Gastroesophageal sphincter (tissue), 3 donors: ENCODE data around the gene MISP3.

Experiments
- CTCF ChIP-seq, 4 experiments: fragments of 200-600 bp in 2 of 4; fragments of 450-650 bp in 2 of 4; sonication (generic) in 1 of 4; IDR thresholded peaks; one replicate each; pipeline ENCODE4 v1.5.1; 2017 to 2019; ENCODE audit warnings: antibody characterized with exemption in 4 of 4, mild to moderate bottlenecking in 2 of 4, moderate library complexity in 2 of 4
- EP300 ChIP-seq: sonication (generic); formaldehyde crosslinking; IDR thresholded peaks from one replicate; pipeline ENCODE4 v1.6.1; 2017; ENCODE audit warnings: antibody characterized with exemption, mild to moderate bottlenecking
- POLR2A ChIP-seq, 2 donors: fragments of 450-650 bp; IDR thresholded peaks; one replicate each; pipeline ENCODE4 v1.6.1; 2017; ENCODE audit warnings: antibody characterized with exemption in 2 of 2, mild to moderate bottlenecking in 2 of 2, moderate library complexity in 1 of 2
- POLR2AphosphoS5 ChIP-seq: sonication (generic); formaldehyde crosslinking; IDR thresholded peaks from one replicate; pipeline ENCODE4 v1.6.1; 2017; ENCODE audit warnings: antibody characterized with exemption

DNA sequence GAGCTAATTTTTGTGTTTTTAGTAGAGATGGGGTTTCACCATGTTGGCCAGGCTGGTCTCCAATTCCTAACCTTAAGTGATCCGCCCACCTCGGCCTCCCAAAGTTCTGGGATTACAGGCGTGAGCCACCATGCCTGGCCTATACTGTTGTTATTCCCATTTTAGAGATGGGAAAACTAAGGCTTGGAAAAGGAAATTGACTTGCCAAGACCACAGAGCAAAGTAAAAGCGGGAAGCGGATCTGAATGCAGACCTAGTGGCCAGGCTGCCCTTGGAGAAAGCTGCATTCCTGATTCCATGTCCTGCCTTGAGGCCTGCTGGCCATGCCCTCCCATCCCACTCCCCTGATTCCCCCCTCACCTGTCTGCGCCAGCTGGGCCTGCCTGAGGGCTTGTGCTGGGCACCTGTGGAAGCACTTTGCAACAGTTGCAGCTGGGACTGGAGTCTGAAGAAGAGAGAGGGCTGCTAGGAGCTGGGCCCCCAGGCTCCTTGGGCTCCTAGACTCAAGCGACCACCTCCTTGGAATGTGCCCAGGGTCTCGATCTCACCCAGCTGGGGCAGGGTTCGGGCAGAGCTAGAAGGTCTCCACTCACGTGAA, 16.4 kb upstream of the MISP3 start:
- no peak for TF ChIP-seq POLR2AphosphoS5
- no peak for TF ChIP-seq CTCF (IDR thresholded peaks at IDR 0.05)
- TF ChIP-seq EP300 = no peak
- TF ChIP-seq POLR2A (IDR thresholded peaks at IDR 0.05) = no peak
